GM21390 (cell line): ENCODE measurements around the gene JAG1.

Experiments used
- ATAC-seq: cut with Tn5 transposase; IDR thresholded peaks from one replicate; pipeline ENCODE4 v1.9.1; 2021; ENCODE audit not compliant: unreplicated experiment

JAG1 gene

GRCh38 chr20:10699941-10700340 lies 26.1 kb upstream of the JAG1 start:
- ATAC-seq, result no peak

GRCh38 chr20:10699489-10699888 lies 25.7 kb upstream of the JAG1 start:
- no peak for ATAC-seq

DNA sequence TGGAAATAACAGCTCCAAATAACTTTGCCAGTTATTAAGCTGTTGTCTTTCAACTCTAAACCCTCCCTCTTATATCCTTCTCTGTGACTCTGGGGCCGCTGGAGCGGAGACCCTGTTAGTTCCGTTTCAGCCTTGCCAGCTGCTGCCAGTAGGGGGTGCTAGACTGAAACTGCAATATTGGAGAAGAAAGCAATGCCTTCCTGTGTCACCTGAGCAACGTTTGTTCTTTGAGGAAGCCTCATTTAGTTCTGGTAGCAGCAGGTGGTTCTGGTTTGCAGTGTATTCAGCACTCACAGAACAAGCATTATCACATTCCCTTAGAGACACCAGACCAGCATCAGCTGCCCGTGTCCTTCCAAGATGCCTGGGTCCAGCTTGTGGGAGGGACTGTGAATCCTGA lies 22.9 kb upstream of the JAG1 start:
- no peak for ATAC-seq

DNA sequence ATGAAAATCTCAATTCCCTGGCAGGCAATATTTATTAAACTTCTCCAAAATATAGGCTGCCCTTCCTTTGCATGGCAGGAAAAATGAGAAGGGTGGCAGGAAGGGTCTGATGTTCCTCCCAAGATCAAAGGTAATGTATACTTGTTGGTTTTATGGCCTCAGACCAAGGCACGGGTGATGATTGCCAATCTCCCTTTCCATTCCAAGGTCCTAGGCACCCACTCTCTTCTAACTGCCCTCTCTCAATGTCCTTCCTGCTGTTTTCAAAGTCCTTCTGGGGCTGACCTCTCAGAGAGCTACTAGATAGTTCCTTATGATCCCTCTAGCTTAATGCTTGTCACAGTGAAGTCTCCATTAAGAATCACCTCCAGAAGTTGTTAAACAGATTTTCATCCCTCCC lies 15.6 kb upstream of the JAG1 start:
- ATAC-seq, result no peak

GRCh38 chr20:10687895-10688294 lies 14.1 kb upstream of the JAG1 start:
- ATAC-seq, result no peak

GRCh38 chr20:10686356-10687133 lies 12.7 kb upstream of the JAG1 start:
- no peak for ATAC-seq

DNA sequence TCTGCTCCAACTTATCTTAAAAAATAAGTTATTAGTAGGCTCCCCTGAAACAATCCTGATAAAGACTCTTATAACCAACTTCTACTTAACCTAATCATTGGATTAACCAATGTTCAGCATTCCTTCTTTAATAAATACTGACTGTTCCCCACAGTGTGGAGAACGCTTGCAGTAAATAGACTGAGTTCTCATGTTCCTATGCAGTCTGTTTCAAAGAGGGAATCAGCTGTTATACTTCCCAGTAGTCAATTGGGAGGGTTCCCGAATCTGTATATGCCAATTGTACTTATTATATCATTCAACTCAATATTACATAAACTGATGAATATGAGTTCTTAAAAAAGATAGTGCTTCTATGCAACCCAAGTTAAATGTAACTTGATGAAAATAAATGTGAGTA lies 9.7 kb upstream of the JAG1 start:
- ATAC-seq, result no peak

GRCh38 chr20:10682939-10683338 lies 9.1 kb upstream of the JAG1 start:
- no peak for ATAC-seq

DNA sequence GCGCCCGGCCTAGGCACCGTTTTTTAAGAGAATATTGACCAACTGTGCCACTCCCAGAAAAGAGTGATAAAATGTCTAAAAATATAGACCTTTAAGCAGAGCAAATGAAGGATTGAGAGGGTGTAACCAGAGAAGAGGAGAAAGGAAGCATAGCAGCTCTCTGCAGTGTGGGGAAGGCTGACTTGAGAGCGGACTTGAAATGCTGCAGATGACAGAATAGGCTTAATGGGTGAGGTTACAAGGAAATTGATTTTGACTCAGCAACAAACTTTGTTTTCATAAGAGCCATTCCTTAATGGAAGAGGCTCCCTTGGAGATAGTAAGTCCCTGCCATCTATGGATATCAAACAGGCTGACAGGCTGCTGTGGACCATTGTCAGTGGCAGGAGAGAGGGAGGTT lies 7.7 kb upstream of the JAG1 start:
- ATAC-seq, result no peak

DNA sequence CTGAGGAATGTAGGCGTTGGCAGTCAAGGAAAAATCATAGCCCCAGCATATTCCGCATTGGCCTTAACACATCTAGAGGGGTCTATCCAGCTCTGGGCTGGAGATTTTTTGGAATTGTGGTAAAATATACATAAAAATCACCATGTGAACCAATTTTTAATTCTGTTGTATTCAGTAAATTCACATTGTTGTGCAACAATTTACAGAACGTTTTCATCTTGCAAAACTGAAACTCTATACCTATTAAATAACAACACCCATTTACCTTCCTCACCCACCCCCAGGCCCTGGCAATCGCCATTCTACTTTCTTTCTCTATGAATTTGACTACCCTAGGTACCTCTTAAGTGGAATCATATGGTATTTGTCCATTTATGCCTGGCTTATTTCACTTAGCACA lies 6.8 kb upstream of the JAG1 start:
- no peak for ATAC-seq

DNA sequence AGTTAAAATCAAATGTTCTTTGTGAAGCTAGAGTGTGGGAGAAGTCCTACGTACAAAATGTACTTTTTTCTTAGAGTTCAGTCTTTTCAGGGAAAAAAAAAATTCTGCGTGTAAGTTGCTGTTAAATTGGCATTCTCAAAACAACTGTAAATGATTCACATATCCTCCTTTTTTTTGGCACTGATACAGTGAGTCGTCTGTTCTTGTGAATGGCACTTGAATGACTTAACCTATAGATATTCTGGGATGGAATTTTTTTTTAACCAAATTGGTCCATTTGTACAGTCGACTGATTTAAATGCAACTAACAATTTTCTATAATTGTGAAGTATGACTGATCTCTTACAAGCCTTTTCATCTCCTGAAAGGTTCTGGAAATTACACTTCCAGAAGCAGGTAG lies 5.5 kb upstream of the JAG1 start:
- no peak for ATAC-seq

GRCh38 chr20:10676518-10676917 lies 2.7 kb upstream of the JAG1 start:
- no peak for ATAC-seq

DNA sequence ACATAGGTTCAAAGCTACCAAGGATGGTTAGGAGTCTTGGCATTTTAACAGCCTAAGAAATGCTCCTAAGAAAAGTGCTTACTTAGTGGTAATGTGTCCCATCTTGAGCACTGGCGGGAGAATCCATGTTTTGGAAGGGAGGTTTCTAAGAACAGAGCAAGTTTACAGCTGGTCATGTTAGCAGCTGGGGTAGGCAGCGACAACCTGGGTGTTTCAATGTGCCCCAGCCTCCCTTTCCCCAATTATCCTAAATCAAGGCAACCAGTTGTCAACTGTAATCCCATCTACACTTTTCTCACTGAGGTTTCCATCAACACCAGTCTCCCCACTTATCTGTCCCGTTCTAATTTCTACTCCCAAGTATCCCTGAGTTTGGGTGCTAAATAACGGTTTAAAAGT lies 1.6 kb upstream of the JAG1 start:
- ATAC-seq, result no peak

- ATAC-seq, result peak; percentile 40
Observed at GRCh38 chr20:10674684-10675449, 1.1 kb upstream of the JAG1 start.

GRCh38 chr20:10673176-10673841 lies 490 bp downstream of the JAG1 start:
- ATAC-seq, result no peak

GRCh38 chr20:10672624-10673127 lies 1.1 kb downstream of the JAG1 start:
- ATAC-seq, result no peak

- no peak for ATAC-seq
Observed at GRCh38 chr20:10671919-10672623, 1.7 kb downstream of the JAG1 start.

DNA sequence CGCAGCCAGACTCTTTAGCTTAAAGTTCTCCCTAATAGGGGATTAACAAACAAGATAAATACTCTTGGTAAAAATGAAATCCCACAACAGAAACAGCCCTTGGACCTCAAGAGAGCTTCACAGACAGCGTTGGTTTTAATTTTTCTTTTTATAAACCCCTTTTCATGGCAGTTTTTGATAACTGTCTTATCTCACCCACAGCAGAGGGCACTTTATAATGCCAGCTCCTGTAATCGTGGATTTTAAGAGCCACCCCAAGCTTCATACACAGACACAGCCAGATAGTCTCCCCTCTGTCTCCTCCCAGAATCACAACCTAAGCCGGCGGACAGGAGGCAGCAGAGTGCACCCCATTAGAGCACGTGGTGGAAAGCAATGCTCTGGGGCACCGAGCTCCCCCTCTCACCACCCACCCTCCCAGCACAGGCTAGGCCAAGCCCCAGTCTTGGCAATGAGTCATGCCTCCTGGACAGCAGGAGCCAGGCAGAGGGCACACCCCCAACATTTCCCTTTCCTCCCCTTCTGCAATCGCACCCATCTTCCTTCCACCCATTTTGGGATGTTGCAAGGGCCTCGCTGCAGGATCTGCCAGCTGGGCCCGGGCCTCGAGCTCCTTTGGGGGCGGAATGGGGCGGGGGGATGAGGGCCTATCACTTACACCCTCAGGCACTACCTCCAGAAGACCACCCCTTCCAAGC lies 2.4 kb downstream of the JAG1 start:
- ATAC-seq, result peak; percentile 25

- ATAC-seq, result peak; percentile 30
Observed at GRCh38 chr20:10670501-10671220, 3.1 kb downstream of the JAG1 start.
